ENCODE measurements around the gene DHRS13. TPM values are rescaled to one million over a fixed set of nuclear protein-coding genes. Genes with fewer than 3 reads are reported as not detected.

DHRS13 gene
- polyA plus RNA-seq, 1 donor from 2014 or later = 91.1 TPM

- Histone ChIP-seq H4K20me1 (ENCODE audit: insufficient read depth) (no peaks in the 10 kb centered on the region), H3K27ac (ENCODE audit: low read length) (no peak overlapping the region), H3K9me3 (ENCODE audit: low read length) (no peaks in the 10 kb centered on the region), H3K27me3 (ENCODE audit: insufficient read depth, low read depth, low read length) (no peaks in the 10 kb centered on the region), H2AFZ (ENCODE audit: low read depth, low read length) (no peak overlapping the region), H3K4me2 (ENCODE audit: low read length) (no peak overlapping the region), H3K4me3 (ENCODE audit: low read length) (no peak overlapping the region), H3K9me2 (ENCODE audit: insufficient read depth, low read length) (no peaks in the 10 kb centered on the region), H3K36me3 (ENCODE audit: insufficient read depth, low read length) (no peaks in the 10 kb centered on the region), H3F3A (ENCODE audit: insufficient read depth, low read length, poor library complexity, severe bottlenecking) (peaks cover 1% of the 10 kb centered on the region), H3K9ac (ENCODE audit: low read length) (no peak overlapping the region), H3K79me2 (replicated peaks; ENCODE audit: insufficient read depth, low read length) (no peaks in the 10 kb centered on the region)
- TF ChIP-seq POLR2AphosphoS5 (IDR thresholded peaks at IDR 0.05) (no peak), MXI1 (conservative IDR thresholded peaks at IDR 0.05; ENCODE audit: poor library complexity, severe bottlenecking) (no peak), REST (IDR thresholded peaks at IDR 0.05; ENCODE audit: borderline replicate concordance) (no peak), EP300 (conservative IDR thresholded peaks at IDR 0.05; ENCODE audit: poor library complexity, severe bottlenecking) (no peak), EZH2 (IDR thresholded peaks at IDR 0.05; ENCODE audit: borderline replicate concordance, insufficient read depth, low read length, poor library complexity, severe bottlenecking) (no peak), CTCF (IDR thresholded peaks at IDR 0.05; ENCODE audit: poor library complexity, severe bottlenecking) (no peak), SMC3 (conservative IDR thresholded peaks at IDR 0.05; ENCODE audit: poor library complexity) (no peak), RAD21 (conservative IDR thresholded peaks at IDR 0.05) (no peak), TAF1 (IDR thresholded peaks at IDR 0.05; ENCODE audit: low read depth) (no peak)
Measured at GRCh38 chr17:28906706-28907438, 4.0 kb upstream of the DHRS13 start.

GRCh38 chr17:28906276-28906675 is 3.4 kb upstream of the DHRS13 start:
- H2AFZ ChIP-seq (ENCODE audit: low read depth, low read length) = no peak overlapping the region
- H4K20me1 ChIP-seq (ENCODE audit: insufficient read depth) = no peaks in the 10 kb centered on the region
- no peaks in the 10 kb centered on the region for H3K36me3 ChIP-seq (ENCODE audit: insufficient read depth, low read length)
- H3K9me2 ChIP-seq (ENCODE audit: insufficient read depth, low read length) = no peaks in the 10 kb centered on the region
- H3F3A ChIP-seq (ENCODE audit: insufficient read depth, low read length, poor library complexity, severe bottlenecking) = peaks cover 2% of the 10 kb centered on the region
- no peak for TF ChIP-seq POLR2AphosphoS5 (IDR thresholded peaks at IDR 0.05)
- no peak overlapping the region for H3K27ac ChIP-seq (ENCODE audit: low read length)
- no peak overlapping the region for H3K4me3 ChIP-seq (ENCODE audit: low read length)
- H3K4me2 ChIP-seq (ENCODE audit: low read length) = no peak overlapping the region
- no peak overlapping the region for H3K9ac ChIP-seq (ENCODE audit: low read length)
- H3K9me3 ChIP-seq (ENCODE audit: low read length) = no peaks in the 10 kb centered on the region
- H3K27me3 ChIP-seq (ENCODE audit: insufficient read depth, low read depth, low read length) = no peaks in the 10 kb centered on the region
- H3K79me2 ChIP-seq (replicated peaks; ENCODE audit: insufficient read depth, low read length) = no peaks in the 10 kb centered on the region
